Measurements from ENCODE around the gene SLC8A1. TPM values are rescaled to one million over a fixed set of nuclear protein-coding genes. Genes with fewer than 3 reads are reported as not detected.

Gene SLC8A1
- total RNA-seq, 1 experiment from 2014 or later, result not detected

DNA sequence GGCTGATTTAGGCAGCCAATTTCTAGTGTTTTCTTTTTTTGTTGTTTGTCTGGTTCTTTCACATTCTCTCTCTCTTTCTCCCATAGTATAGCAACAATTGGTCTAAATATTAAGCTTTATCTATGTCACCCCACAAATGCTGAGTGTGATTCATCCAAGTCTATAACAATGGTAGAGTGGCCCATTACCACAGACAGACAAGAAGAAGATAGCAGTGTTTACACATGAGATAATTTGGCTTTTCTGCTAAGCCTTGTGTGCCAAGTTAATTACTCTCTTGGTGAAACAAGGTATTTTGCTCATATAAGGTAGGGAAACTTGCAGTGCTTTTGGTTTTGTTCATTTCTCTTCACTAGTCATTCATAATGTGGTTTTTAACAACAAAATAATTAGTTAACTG is 166.5 kb downstream of the SLC8A1 start:
- intact Hi-C loops (cut with micrococcal nuclease; ENCODE audit: unreplicated experiment), result no loop called here

DNA sequence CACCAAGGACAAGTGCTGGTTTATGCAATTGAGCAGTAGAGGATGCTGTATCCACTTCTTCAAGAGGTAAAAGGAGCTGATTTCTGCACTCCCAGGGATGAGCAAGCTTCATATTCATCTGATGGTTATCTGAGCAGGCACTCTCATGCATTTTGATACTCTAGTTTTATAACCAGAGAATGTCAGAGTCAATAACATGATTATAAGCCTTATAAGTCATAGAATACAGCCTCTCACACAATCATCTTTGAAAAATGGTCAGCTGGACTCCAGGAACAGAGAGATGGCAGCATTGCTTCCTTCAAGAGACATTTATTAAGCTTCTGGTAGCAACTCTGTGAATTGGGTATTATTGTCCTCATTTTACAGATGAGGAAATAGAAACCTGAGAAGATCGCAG is 167.1 kb downstream of the SLC8A1 start:
- CTCF ChIA-PET, result no interaction called here
- H3K4me1 ChIP-seq (ENCODE audit: insufficient read depth, low read length, poor library complexity, severe bottlenecking), result no peaks in the 10 kb centered on the region
- TF ChIP-seq, protein P1, sequence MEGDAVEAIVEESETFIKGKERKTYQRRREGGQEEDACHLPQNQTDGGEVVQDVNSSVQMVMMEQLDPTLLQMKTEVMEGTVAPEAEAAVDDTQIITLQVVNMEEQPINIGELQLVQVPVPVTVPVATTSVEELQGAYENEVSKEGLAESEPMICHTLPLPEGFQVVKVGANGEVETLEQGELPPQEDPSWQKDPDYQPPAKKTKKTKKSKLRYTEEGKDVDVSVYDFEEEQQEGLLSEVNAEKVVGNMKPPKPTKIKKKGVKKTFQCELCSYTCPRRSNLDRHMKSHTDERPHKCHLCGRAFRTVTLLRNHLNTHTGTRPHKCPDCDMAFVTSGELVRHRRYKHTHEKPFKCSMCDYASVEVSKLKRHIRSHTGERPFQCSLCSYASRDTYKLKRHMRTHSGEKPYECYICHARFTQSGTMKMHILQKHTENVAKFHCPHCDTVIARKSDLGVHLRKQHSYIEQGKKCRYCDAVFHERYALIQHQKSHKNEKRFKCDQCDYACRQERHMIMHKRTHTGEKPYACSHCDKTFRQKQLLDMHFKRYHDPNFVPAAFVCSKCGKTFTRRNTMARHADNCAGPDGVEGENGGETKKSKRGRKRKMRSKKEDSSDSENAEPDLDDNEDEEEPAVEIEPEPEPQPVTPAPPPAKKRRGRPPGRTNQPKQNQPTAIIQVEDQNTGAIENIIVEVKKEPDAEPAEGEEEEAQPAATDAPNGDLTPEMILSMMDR (conservative IDR thresholded peaks at IDR 0.05; ENCODE audit: low read depth, low read length), result no peak
- no peak for TF ChIP-seq EZH2 (IDR thresholded peaks at IDR 0.05; ENCODE audit: borderline replicate concordance, low read depth, low read length, poor library complexity, severe bottlenecking)

More for the DNA sequence above, 166.5 kb downstream of the SLC8A1 start:
- TF ChIP-seq, protein P1 (conservative IDR thresholded peaks at IDR 0.05; ENCODE audit: low read depth, low read length), result no peak
- TF ChIP-seq EZH2 (IDR thresholded peaks at IDR 0.05; ENCODE audit: borderline replicate concordance, low read depth, low read length, poor library complexity, severe bottlenecking), result no peak
- Histone ChIP-seq H3K27me3 (replicated peaks; ENCODE audit: insufficient read depth, low read depth, low read length, poor library complexity) (peaks cover 20% of the 10 kb centered on the region), H3K4me1 (ENCODE audit: insufficient read depth, low read length, poor library complexity, severe bottlenecking) (no peaks in the 10 kb centered on the region), H3K9me3 (ENCODE audit: low read depth, low read length, poor library complexity, severe bottlenecking) (no peaks in the 10 kb centered on the region), H3K36me3 (ENCODE audit: insufficient read depth, low read length, poor library complexity, severe bottlenecking) (no peaks in the 10 kb centered on the region), H3K27ac (ENCODE audit: low read depth, low read length, poor library complexity, severe bottlenecking) (no peak overlapping the region), H3K4me3 (ENCODE audit: low read depth, low read length, poor library complexity, severe bottlenecking) (no peak overlapping the region)
- ChIA-PET CTCF (no interaction called here), POLR2A (ENCODE audit: low non-redundant PET) (no interaction called here)
- DNase-seq (ENCODE audit: low spot score), result no peak
- no TSS peak for BruUV-seq (replicated peaks)

DNA sequence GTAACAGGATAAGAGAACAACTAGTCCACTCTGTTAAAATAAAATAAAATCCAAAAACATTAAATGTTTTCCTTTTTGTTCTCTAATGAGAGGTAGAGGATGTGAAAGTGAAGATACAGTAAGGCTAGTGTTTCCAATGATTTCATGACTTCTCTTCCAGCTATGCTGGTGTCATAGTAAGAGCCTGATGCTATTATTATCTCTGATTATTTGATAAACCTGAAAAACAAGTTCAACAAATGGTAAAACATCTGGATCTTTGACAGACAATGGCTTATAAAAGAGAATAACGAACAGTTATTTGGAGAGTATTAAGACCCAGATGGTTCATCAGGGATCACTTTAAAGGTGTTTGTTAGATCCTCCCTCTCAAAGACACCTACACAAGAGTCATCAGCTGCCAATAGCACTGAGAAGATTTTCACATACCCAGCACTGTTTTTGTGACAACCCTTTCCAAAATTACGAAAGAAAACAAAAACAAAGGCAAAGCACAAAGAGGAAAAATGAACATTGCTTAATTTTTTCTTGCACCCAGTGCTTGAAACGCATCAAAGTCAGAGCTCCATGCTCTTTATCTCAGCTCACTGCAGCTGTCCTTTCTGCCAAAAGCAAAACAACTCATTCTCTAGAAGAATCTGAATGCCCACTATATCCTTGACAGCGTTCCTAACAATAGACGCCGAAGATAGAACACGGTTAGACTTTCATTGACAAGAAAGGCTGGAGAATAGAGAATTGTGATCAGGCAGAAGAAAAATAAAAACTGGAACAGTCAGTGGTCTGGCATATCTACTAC is 168.6 kb downstream of the SLC8A1 start:
- ChIA-PET CTCF (no interaction called here), POLR2A (ENCODE audit: low non-redundant PET) (no interaction called here)
- BruUV-seq (replicated peaks), result no TSS peak
- Histone ChIP-seq H3K4me3 (ENCODE audit: low read depth, low read length, poor library complexity, severe bottlenecking) (no peak overlapping the region), H3K4me1 (ENCODE audit: insufficient read depth, low read length, poor library complexity, severe bottlenecking) (no peaks in the 10 kb centered on the region), H3K27me3 (replicated peaks; ENCODE audit: insufficient read depth, low read depth, low read length, poor library complexity) (peaks cover 16% of the 10 kb centered on the region), H3K9me3 (ENCODE audit: low read depth, low read length, poor library complexity, severe bottlenecking) (no peaks in the 10 kb centered on the region), H3K27ac (ENCODE audit: low read depth, low read length, poor library complexity, severe bottlenecking) (no peak overlapping the region), H3K36me3 (ENCODE audit: insufficient read depth, low read length, poor library complexity, severe bottlenecking) (no peaks in the 10 kb centered on the region)
- no peak for TF ChIP-seq EZH2 (IDR thresholded peaks at IDR 0.05; ENCODE audit: borderline replicate concordance, low read depth, low read length, poor library complexity, severe bottlenecking)
- intact Hi-C loops (cut with micrococcal nuclease; ENCODE audit: unreplicated experiment), result no loop called here
- DNase-seq (ENCODE audit: low spot score), result no peak

More for the DNA sequence above, 167.1 kb downstream of the SLC8A1 start:
- Histone ChIP-seq H3K36me3 (ENCODE audit: insufficient read depth, low read length, poor library complexity, severe bottlenecking) (no peaks in the 10 kb centered on the region), H3K4me3 (ENCODE audit: low read depth, low read length, poor library complexity, severe bottlenecking) (no peak overlapping the region), H3K27ac (ENCODE audit: low read depth, low read length, poor library complexity, severe bottlenecking) (no peak overlapping the region), H3K27me3 (replicated peaks; ENCODE audit: insufficient read depth, low read depth, low read length, poor library complexity) (peaks cover 16% of the 10 kb centered on the region), H3K9me3 (ENCODE audit: low read depth, low read length, poor library complexity, severe bottlenecking) (no peaks in the 10 kb centered on the region)
- BruUV-seq (replicated peaks), result no TSS peak
- POLR2A ChIA-PET (ENCODE audit: low non-redundant PET), result no interaction called here
- intact Hi-C loops (cut with micrococcal nuclease; ENCODE audit: unreplicated experiment), result no loop called here
- no peak for DNase-seq (ENCODE audit: low spot score)

DNA sequence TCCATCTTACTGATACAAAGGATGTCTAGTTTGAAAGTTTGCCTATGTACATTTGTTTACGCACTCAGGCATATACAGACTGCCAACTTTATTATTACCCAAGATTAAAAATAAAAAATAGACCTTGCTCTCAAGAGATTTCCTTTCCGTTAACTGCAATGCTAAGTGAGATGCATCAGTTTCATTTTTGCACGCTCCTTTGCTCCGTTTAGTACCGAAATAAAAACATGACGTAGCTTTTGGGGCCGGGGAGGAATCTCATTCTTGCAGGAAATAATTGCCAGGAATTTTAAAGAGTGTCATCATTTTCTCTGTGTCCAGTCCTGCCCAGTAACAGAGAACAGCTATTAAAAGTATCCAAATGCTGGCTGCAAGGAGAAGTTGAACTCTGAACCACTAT is 169.5 kb downstream of the SLC8A1 start:
- DNase-seq (ENCODE audit: low spot score), result no peak
- CTCF ChIA-PET, result no interaction called here
- Histone ChIP-seq H3K4me1 (ENCODE audit: insufficient read depth, low read length, poor library complexity, severe bottlenecking) (no peaks in the 10 kb centered on the region), H3K9me3 (ENCODE audit: low read depth, low read length, poor library complexity, severe bottlenecking) (no peaks in the 10 kb centered on the region), H3K36me3 (ENCODE audit: insufficient read depth, low read length, poor library complexity, severe bottlenecking) (no peaks in the 10 kb centered on the region), H3K4me3 (ENCODE audit: low read depth, low read length, poor library complexity, severe bottlenecking) (no peak overlapping the region), H3K27ac (ENCODE audit: low read depth, low read length, poor library complexity, severe bottlenecking) (no peak overlapping the region), H3K27me3 (replicated peaks; ENCODE audit: insufficient read depth, low read depth, low read length, poor library complexity) (peaks cover 16% of the 10 kb centered on the region)
- intact Hi-C loops (cut with micrococcal nuclease; ENCODE audit: unreplicated experiment), result no loop called here
- BruUV-seq (replicated peaks), result no TSS peak
- TF ChIP-seq, protein P1 (conservative IDR thresholded peaks at IDR 0.05; ENCODE audit: low read depth, low read length), result no peak
- TF ChIP-seq EZH2 (IDR thresholded peaks at IDR 0.05; ENCODE audit: borderline replicate concordance, low read depth, low read length, poor library complexity, severe bottlenecking), result no peak
- POLR2A ChIA-PET (ENCODE audit: low non-redundant PET), result no interaction called here
